ENCODE measurements around the gene GSTCD. TPM values are rescaled to one million over a fixed set of nuclear protein-coding genes. Genes with fewer than 3 reads are reported as not detected.

Gene GSTCD
- total RNA-seq, 1 experiment from 2014 or later: 21.7 TPM

DNA sequence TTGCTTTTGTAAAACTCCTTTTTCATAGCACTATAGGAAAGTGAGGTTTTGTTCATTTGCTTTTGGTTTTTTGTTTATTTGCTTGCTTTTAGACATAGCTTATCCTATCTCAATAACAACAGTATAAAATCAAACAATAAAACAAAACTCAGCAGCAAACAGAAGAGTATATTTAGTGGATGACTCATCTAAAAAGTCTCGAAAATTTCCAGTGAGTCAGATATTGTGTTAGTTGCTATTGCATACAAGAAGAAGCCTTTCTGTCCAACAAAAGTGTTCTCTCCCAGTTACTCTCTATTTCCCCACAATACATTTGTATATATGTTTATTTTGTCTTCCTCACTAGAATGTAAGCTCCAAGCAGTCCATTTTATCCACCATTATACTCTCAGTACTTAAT is 150.6 kb downstream of the GSTCD start:
- POLR2A ChIA-PET: no interaction called here
- H3K4me3 Mint-ChIP-seq: no peak overlapping the region
- no peaks in the 10 kb centered on the region for H3K4me1 Mint-ChIP-seq
- H3K36me3 Mint-ChIP-seq: peaks cover 60% of the 10 kb centered on the region
- H3K9me3 Mint-ChIP-seq: peaks cover 77% of the 10 kb centered on the region
- ATAC-seq (no peak), DNase-seq (ENCODE audit: low spot score) (no peak)
- H3K27ac Mint-ChIP-seq: no peak overlapping the region
- H3K27me3 Mint-ChIP-seq (ENCODE audit: low read depth): peaks cover 11% of the 10 kb centered on the region
- TF ChIP-seq, protein P1, sequence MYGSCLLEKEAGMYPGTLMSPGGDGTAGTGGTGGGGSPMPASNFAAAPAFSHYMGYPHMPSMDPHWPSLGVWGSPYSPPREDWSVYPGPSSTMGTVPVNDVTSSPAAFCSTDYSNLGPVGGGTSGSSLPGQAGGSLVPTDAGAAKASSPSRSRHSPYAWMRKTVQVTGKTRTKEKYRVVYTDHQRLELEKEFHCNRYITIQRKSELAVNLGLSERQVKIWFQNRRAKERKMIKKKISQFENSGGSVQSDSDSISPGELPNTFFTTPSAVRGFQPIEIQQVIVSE (CRISPR knock-in tag; IDR thresholded peaks at IDR 0.05; ENCODE audit: borderline replicate concordance): no peak
- TF ChIP-seq, protein P2, sequence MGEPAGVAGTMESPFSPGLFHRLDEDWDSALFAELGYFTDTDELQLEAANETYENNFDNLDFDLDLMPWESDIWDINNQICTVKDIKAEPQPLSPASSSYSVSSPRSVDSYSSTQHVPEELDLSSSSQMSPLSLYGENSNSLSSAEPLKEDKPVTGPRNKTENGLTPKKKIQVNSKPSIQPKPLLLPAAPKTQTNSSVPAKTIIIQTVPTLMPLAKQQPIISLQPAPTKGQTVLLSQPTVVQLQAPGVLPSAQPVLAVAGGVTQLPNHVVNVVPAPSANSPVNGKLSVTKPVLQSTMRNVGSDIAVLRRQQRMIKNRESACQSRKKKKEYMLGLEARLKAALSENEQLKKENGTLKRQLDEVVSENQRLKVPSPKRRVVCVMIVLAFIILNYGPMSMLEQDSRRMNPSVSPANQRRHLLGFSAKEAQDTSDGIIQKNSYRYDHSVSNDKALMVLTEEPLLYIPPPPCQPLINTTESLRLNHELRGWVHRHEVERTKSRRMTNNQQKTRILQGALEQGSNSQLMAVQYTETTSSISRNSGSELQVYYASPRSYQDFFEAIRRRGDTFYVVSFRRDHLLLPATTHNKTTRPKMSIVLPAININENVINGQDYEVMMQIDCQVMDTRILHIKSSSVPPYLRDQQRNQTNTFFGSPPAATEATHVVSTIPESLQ (CRISPR knock-in tag; IDR thresholded peaks at IDR 0.05): no peak
- no peak for TF ChIP-seq SP1 (CRISPR knock-in tag; conservative IDR thresholded peaks at IDR 0.05)
- CTCF ChIA-PET: no interaction called here

DNA sequence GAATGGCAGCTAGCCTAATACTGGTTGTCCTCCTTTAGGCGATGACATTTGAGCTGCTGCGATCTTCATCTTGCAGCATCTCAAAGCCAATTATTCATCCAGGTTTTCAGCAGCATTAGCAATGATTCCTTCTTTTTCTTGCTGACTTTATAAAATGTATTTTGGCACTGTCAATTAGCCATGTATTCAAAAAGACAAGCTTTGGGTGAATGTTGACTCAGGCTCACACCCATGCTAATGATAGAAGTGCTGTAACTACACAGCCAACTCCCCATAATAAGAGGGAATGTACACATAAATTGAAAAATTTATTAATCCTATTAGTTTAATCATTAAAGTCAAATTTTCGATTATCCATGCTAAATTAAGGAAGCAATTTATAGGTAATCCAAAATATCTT is 162.4 kb downstream of the GSTCD start:
- ATAC-seq: no peak
- ChIA-PET POLR2A (interaction anchor here (0.6 kb wide), 1 partner anchor 274 kb away, joined by 7 read pairs; no protein-coding TSS in a partner anchor), CTCF (no interaction called here)
- no peak for TF ChIP-seq JAZF1 (CRISPR knock-in tag; IDR thresholded peaks at IDR 0.05)
- TF ChIP-seq, protein P3, sequence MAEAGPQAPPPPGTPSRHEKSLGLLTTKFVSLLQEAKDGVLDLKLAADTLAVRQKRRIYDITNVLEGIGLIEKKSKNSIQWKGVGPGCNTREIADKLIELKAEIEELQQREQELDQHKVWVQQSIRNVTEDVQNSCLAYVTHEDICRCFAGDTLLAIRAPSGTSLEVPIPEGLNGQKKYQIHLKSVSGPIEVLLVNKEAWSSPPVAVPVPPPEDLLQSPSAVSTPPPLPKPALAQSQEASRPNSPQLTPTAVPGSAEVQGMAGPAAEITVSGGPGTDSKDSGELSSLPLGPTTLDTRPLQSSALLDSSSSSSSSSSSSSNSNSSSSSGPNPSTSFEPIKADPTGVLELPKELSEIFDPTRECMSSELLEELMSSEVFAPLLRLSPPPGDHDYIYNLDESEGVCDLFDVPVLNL (CRISPR knock-in tag; IDR thresholded peaks at IDR 0.05; ENCODE audit: borderline replicate concordance, low read depth): no peak
- TF ChIP-seq, protein P4, sequence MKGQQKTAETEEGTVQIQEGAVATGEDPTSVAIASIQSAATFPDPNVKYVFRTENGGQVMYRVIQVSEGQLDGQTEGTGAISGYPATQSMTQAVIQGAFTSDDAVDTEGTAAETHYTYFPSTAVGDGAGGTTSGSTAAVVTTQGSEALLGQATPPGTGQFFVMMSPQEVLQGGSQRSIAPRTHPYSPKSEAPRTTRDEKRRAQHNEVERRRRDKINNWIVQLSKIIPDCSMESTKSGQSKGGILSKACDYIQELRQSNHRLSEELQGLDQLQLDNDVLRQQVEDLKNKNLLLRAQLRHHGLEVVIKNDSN (CRISPR knock-in tag; IDR thresholded peaks at IDR 0.05): no peak
- TF ChIP-seq, protein P5, sequence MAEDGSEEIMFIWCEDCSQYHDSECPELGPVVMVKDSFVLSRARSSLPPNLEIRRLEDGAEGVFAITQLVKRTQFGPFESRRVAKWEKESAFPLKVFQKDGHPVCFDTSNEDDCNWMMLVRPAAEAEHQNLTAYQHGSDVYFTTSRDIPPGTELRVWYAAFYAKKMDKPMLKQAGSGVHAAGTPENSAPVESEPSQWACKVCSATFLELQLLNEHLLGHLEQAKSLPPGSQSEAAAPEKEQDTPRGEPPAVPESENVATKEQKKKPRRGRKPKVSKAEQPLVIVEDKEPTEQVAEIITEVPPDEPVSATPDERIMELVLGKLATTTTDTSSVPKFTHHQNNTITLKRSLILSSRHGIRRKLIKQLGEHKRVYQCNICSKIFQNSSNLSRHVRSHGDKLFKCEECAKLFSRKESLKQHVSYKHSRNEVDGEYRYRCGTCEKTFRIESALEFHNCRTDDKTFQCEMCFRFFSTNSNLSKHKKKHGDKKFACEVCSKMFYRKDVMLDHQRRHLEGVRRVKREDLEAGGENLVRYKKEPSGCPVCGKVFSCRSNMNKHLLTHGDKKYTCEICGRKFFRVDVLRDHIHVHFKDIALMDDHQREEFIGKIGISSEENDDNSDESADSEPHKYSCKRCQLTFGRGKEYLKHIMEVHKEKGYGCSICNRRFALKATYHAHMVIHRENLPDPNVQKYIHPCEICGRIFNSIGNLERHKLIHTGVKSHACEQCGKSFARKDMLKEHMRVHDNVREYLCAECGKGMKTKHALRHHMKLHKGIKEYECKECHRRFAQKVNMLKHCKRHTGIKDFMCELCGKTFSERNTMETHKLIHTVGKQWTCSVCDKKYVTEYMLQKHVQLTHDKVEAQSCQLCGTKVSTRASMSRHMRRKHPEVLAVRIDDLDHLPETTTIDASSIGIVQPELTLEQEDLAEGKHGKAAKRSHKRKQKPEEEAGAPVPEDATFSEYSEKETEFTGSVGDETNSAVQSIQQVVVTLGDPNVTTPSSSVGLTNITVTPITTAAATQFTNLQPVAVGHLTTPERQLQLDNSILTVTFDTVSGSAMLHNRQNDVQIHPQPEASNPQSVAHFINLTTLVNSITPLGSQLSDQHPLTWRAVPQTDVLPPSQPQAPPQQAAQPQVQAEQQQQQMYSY (CRISPR knock-in tag; IDR thresholded peaks at IDR 0.05): no peak
- TF ChIP-seq JUN (CRISPR knock-in tag; IDR thresholded peaks at IDR 0.05): no peak
- TF ChIP-seq, protein P6, sequence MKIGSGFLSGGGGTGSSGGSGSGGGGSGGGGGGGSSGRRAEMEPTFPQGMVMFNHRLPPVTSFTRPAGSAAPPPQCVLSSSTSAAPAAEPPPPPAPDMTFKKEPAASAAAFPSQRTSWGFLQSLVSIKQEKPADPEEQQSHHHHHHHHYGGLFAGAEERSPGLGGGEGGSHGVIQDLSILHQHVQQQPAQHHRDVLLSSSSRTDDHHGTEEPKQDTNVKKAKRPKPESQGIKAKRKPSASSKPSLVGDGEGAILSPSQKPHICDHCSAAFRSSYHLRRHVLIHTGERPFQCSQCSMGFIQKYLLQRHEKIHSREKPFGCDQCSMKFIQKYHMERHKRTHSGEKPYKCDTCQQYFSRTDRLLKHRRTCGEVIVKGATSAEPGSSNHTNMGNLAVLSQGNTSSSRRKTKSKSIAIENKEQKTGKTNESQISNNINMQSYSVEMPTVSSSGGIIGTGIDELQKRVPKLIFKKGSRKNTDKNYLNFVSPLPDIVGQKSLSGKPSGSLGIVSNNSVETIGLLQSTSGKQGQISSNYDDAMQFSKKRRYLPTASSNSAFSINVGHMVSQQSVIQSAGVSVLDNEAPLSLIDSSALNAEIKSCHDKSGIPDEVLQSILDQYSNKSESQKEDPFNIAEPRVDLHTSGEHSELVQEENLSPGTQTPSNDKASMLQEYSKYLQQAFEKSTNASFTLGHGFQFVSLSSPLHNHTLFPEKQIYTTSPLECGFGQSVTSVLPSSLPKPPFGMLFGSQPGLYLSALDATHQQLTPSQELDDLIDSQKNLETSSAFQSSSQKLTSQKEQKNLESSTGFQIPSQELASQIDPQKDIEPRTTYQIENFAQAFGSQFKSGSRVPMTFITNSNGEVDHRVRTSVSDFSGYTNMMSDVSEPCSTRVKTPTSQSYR (CRISPR knock-in tag; IDR thresholded peaks at IDR 0.05): no peak
- no peak for TF ChIP-seq MXD4 (CRISPR knock-in tag; IDR thresholded peaks at IDR 0.05; ENCODE audit: borderline replicate concordance)
- TF ChIP-seq, protein P2 (CRISPR knock-in tag; IDR thresholded peaks at IDR 0.05): no peak
- TF ChIP-seq, protein P7, sequence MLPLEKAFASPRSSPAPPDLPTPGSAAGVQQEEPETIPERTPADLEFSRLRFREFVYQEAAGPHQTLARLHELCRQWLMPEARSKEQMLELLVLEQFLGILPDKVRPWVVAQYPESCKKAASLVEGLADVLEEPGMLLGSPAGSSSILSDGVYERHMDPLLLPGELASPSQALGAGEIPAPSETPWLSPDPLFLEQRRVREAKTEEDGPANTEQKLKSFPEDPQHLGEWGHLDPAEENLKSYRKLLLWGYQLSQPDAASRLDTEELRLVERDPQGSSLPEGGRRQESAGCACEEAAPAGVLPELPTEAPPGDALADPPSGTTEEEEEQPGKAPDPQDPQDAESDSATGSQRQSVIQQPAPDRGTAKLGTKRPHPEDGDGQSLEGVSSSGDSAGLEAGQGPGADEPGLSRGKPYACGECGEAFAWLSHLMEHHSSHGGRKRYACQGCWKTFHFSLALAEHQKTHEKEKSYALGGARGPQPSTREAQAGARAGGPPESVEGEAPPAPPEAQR (CRISPR knock-in tag; IDR thresholded peaks at IDR 0.05): no peak
- TF ChIP-seq ZBTB21 (CRISPR knock-in tag; IDR thresholded peaks at IDR 0.05; ENCODE audit: borderline replicate concordance): no peak
- TF ChIP-seq, protein P8, sequence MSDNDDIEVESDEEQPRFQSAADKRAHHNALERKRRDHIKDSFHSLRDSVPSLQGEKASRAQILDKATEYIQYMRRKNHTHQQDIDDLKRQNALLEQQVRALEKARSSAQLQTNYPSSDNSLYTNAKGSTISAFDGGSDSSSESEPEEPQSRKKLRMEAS (CRISPR knock-in tag; IDR thresholded peaks at IDR 0.05): no peak
- no peak for TF ChIP-seq CBFB (CRISPR knock-in tag; IDR thresholded peaks at IDR 0.05; ENCODE audit: low read depth)
- TF ChIP-seq, protein P1 (CRISPR knock-in tag; IDR thresholded peaks at IDR 0.05; ENCODE audit: borderline replicate concordance): no peak
- no peak for TF ChIP-seq RELA (CRISPR knock-in tag; IDR thresholded peaks at IDR 0.05; ENCODE audit: borderline replicate concordance)
- Mint-ChIP-seq H3K4me1 (peaks cover 13% of the 10 kb centered on the region), H3K4me3 (no peak overlapping the region), H3K27ac (no peak overlapping the region), H3K27me3 (ENCODE audit: low read depth) (no peaks in the 10 kb centered on the region), H3K36me3 (no peaks in the 10 kb centered on the region), H3K9me3 (no peaks in the 10 kb centered on the region)
- no peak for DNase-seq (ENCODE audit: low spot score)

All from WTC11 (cell line).